Astrocyte (in vitro differentiated cells and primary cell): ENCODE results near the gene UQCC5. TPM values are rescaled to one million over a fixed set of nuclear protein-coding genes. Genes with fewer than 3 reads are reported as not detected.

ENCODE experiments used
- DNase-seq: peaks from one replicate; pipeline ENCODE4 v3.0.0-alpha.2; 2010; ENCODE audit warnings: low read depth
- FAIRE-seq: peaks from 2 replicates; lab custom pipeline; 2011; peaks lifted over from hg19 to GRCh38; lab: Jason Lieb, UNC
- H2AFZ ChIP-seq: 2 replicates; pipeline ENCODE4 v1.6.0; 2012; ENCODE audit warnings: low read depth, low read length, inconsistent platforms
- H3K27ac ChIP-seq: 2 replicates; pipeline ENCODE4 v1.5.1; 2011; ENCODE audit warnings: low read depth, low read length, inconsistent platforms
- H3K27me3 ChIP-seq: 2 replicates; pipeline ENCODE4 v1.6.0; 2011; ENCODE audit warnings: low read length, inconsistent platforms; ENCODE audit not compliant: insufficient read depth
- H3K36me3 ChIP-seq: 2 replicates; pipeline ENCODE4 v1.5.1; 2011; ENCODE audit warnings: low read length, inconsistent platforms; ENCODE audit not compliant: insufficient read depth
- H3K4me1 ChIP-seq: 2 replicates; pipeline ENCODE4 v1.5.1; 2011; ENCODE audit warnings: low read length, inconsistent platforms; ENCODE audit not compliant: insufficient read depth
- H3K4me2 ChIP-seq: 2 replicates; pipeline ENCODE4 v1.6.0; 2012; ENCODE audit warnings: low read length, inconsistent platforms
- H3K4me3 ChIP-seq: 2 replicates; pipeline ENCODE4 v1.5.1; 2011; ENCODE audit warnings: low read depth, mild to moderate bottlenecking, low read length, inconsistent platforms; ENCODE audit not compliant: insufficient read depth
- H3K79me2 ChIP-seq: 2 replicates; pipeline ENCODE4 v1.6.0; 2012; ENCODE audit warnings: mild to moderate bottlenecking, low read length, inconsistent platforms; ENCODE audit not compliant: insufficient read depth
- H3K9ac ChIP-seq: 2 replicates; pipeline ENCODE4 v1.6.0; 2012; ENCODE audit warnings: mild to moderate bottlenecking, low read length, inconsistent platforms
- H3K9me3 ChIP-seq: 2 replicates; pipeline ENCODE4 v1.5.1; 2012; ENCODE audit warnings: low read depth, mild to moderate bottlenecking, low read length, inconsistent platforms; ENCODE audit not compliant: insufficient read depth
- H4K20me1 ChIP-seq: 2 replicates; pipeline ENCODE4 v1.6.0; 2012; ENCODE audit warnings: low read length, inconsistent platforms; ENCODE audit not compliant: insufficient read depth
- H3K27ac Mint-ChIP-seq: one replicate; pipeline ENCODE4 v1.8.0; 2021; ENCODE audit warnings: mild to moderate bottlenecking, mixed read lengths; ENCODE audit not compliant: unreplicated experiment
- H3K27me3 Mint-ChIP-seq: one replicate; pipeline ENCODE4 v1.8.0; 2021; ENCODE audit warnings: low read depth, mixed read lengths; ENCODE audit not compliant: unreplicated experiment
- H3K36me3 Mint-ChIP-seq: one replicate; pipeline ENCODE4 v1.8.0; 2021; ENCODE audit warnings: low read depth, mixed read lengths; ENCODE audit not compliant: unreplicated experiment
- H3K4me1 Mint-ChIP-seq: one replicate; pipeline ENCODE4 v1.8.0; 2021; ENCODE audit warnings: low read depth, mixed read lengths; ENCODE audit not compliant: unreplicated experiment
- H3K4me3 Mint-ChIP-seq: one replicate; pipeline ENCODE4 v1.8.0; 2021; ENCODE audit warnings: mild to moderate bottlenecking, moderate library complexity, mixed read lengths; ENCODE audit not compliant: unreplicated experiment
- H3K9me3 Mint-ChIP-seq: one replicate; pipeline ENCODE4 v1.8.0; 2021; ENCODE audit warnings: mild to moderate bottlenecking, mixed read lengths; ENCODE audit not compliant: unreplicated experiment
- CTCF ChIP-seq: IDR thresholded peaks from 2 replicates; pipeline ENCODE4 v1.5.1; 2011; ENCODE audit warnings: low read depth, mild to moderate bottlenecking, inconsistent platforms, low read length, moderate library complexity; ENCODE audit not compliant: insufficient read depth
- EZH2 ChIP-seq: IDR thresholded peaks from 2 replicates; pipeline ENCODE4 v1.6.1; 2012; ENCODE audit warnings: mild to moderate bottlenecking, low read length, inconsistent platforms; ENCODE audit not compliant: insufficient read depth
- total RNA-seq: library from RNA; stranded (reverse); gene quantifications from 2 replicates; pipeline ENCODE4 v1.2.1, GENCODE V29; 2021

Gene UQCC5
- total RNA-seq, 1 donor from 2014 or later = 22.9 TPM

- Mint-ChIP-seq H3K27me3 (peaks cover 54% of the 10 kb centered on the region), H3K4me1 (no peaks in the 10 kb centered on the region), H3K4me3 (no peak overlapping the region), H3K36me3 (no peaks in the 10 kb centered on the region), H3K9me3 (no peaks in the 10 kb centered on the region), H3K27ac (no peak overlapping the region)
- no peaks in the 10 kb centered on the region for H3K9me3 ChIP-seq
- H2AFZ ChIP-seq = no peak overlapping the region
- no peak overlapping the region for H3K9ac ChIP-seq
- FAIRE-seq (no peak), DNase-seq (no peak)
- TF ChIP-seq EZH2 (no peak), CTCF (no peak)
- H3K27ac ChIP-seq = no peak overlapping the region
- H3K4me2 ChIP-seq = no peak overlapping the region
- H3K4me3 ChIP-seq = no peak overlapping the region
- no peaks in the 10 kb centered on the region for H3K79me2 ChIP-seq
- no peaks in the 10 kb centered on the region for H3K36me3 ChIP-seq
- no peaks in the 10 kb centered on the region for H4K20me1 ChIP-seq
- H3K27me3 ChIP-seq = peaks cover 3% of the 10 kb centered on the region
- no peaks in the 10 kb centered on the region for H3K4me1 ChIP-seq
These were observed 23.1 kb upstream of the UQCC5 start for GRCh38 chr3:52513281-52513680.

GRCh38 chr3:52514576-52514975 is 21.8 kb upstream of the UQCC5 start:
- TF ChIP-seq EZH2 (no peak), CTCF (no peak)
- Mint-ChIP-seq H3K9me3 (no peaks in the 10 kb centered on the region), H3K4me1 (no peaks in the 10 kb centered on the region), H3K4me3 (no peak overlapping the region), H3K27me3 (peaks cover 52% of the 10 kb centered on the region), H3K27ac (no peak overlapping the region), H3K36me3 (no peaks in the 10 kb centered on the region)
- Histone ChIP-seq H3K79me2 (no peaks in the 10 kb centered on the region), H3K4me2 (no peak overlapping the region), H2AFZ (no peak overlapping the region), H3K36me3 (no peaks in the 10 kb centered on the region), H3K9me3 (no peaks in the 10 kb centered on the region), H3K27ac (no peak overlapping the region), H3K4me1 (no peaks in the 10 kb centered on the region), H3K4me3 (no peak overlapping the region), H3K9ac (no peak overlapping the region), H3K27me3 (peaks cover 3% of the 10 kb centered on the region), H4K20me1 (no peaks in the 10 kb centered on the region)
- FAIRE-seq (no peak), DNase-seq (no peak)

- H3K4me1 ChIP-seq = no peaks in the 10 kb centered on the region
- TF ChIP-seq EZH2 (no peak), CTCF (no peak)
- no peak overlapping the region for H3K9ac ChIP-seq
These were observed 21.2 kb upstream of the UQCC5 start for GRCh38 chr3:52515192-52515591.

More at GRCh38 chr3:52515192-52515591, 21.2 kb upstream of the UQCC5 start:
- H3K36me3 ChIP-seq = no peaks in the 10 kb centered on the region
- Mint-ChIP-seq H3K9me3 (no peaks in the 10 kb centered on the region), H3K27me3 (peaks cover 47% of the 10 kb centered on the region), H3K4me1 (no peaks in the 10 kb centered on the region), H3K27ac (no peak overlapping the region), H3K36me3 (no peaks in the 10 kb centered on the region), H3K4me3 (no peak overlapping the region)
- H3K79me2 ChIP-seq = no peaks in the 10 kb centered on the region
- peaks cover 3% of the 10 kb centered on the region for H3K27me3 ChIP-seq
- DNase-seq (no peak), FAIRE-seq (no peak)
- no peak overlapping the region for H3K4me2 ChIP-seq
- H2AFZ ChIP-seq = no peak overlapping the region
- no peak overlapping the region for H3K27ac ChIP-seq
- no peaks in the 10 kb centered on the region for H4K20me1 ChIP-seq
- no peak overlapping the region for H3K4me3 ChIP-seq
- no peaks in the 10 kb centered on the region for H3K9me3 ChIP-seq
